ENCODE results near the gene GPER1. TPM values are rescaled to one million over a fixed set of nuclear protein-coding genes. Genes with fewer than 3 reads are reported as not detected.

GPER1 gene
- total and polyA plus RNA-seq, 4 donors: 2.9 to 23.1 (median 7.4) TPM

DNA sequence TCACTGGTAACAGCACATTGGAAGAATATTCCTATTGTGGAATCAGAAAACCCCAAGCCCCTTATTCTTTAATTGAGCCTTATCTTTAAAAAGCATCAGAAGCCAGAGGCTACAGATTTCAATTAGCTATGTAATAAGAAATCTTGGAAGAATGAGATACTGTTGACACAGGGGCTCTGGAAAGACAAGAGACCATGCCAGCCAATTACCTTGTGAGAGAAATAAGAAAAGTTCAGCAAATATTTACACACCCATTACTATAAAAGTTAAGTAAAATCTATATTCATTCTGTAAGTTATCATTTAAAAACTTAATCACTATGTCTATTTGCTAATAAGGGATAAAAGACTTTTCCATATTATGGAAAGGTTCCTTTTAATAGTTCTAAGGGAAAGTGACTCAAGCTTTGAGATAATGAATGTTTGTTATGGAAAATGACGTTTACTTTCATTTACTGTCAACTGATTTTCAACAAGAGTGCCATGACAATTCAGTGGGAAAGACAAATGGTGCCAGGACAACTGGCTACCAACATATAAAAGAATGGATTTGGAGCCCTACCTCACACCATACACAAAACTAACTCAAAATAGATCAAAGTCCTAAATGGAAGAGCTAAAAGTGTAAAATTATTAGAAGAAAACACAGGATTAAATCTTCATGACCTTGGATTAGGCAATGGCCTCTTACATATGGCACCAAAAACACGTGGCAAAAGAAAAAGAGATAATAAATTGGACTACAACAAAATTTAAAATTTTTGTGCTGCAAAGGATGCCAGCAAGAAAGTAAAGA is 43.8 kb downstream of the GPER1 start:
- Histone ChIP-seq H3K4me1 (ENCODE audit: control insufficient read depth in 4 of 4, insufficient read depth in 4 of 4, low read length in 3 of 4) (peaks cover 0 to 1% (median 0%) of the 10 kb centered on the region in 4 donors), H3K27ac (ENCODE audit: low read depth in 1 of 2, low read length in 2 of 2) (no peak overlapping the region), H3K9me3 (ENCODE audit: control insufficient read depth in 4 of 4, low read length in 3 of 4) (no peaks in the 10 kb centered on the region), H3K4me3 (ENCODE audit: low read depth in 1 of 3, low read length in 3 of 3) (no peak overlapping the region), H3K27me3 (ENCODE audit: control insufficient read depth in 4 of 4, insufficient read depth in 4 of 4, low read length in 3 of 4) (no peaks in the 10 kb centered on the region), H3K36me3 (ENCODE audit: control insufficient read depth in 4 of 4, insufficient read depth in 3 of 4, low read depth in 1 of 4, low read length in 3 of 4) (no peaks in the 10 kb centered on the region), H3K9ac (ENCODE audit: low read depth in 1 of 2, low read length in 2 of 2) (no peak overlapping the region)
- WGBS: 81% methylated on average over 2 of the region's 2 CpGs
- DNase-seq (ENCODE audit: low spot score): no peak
- TF ChIP-seq, protein P1, sequence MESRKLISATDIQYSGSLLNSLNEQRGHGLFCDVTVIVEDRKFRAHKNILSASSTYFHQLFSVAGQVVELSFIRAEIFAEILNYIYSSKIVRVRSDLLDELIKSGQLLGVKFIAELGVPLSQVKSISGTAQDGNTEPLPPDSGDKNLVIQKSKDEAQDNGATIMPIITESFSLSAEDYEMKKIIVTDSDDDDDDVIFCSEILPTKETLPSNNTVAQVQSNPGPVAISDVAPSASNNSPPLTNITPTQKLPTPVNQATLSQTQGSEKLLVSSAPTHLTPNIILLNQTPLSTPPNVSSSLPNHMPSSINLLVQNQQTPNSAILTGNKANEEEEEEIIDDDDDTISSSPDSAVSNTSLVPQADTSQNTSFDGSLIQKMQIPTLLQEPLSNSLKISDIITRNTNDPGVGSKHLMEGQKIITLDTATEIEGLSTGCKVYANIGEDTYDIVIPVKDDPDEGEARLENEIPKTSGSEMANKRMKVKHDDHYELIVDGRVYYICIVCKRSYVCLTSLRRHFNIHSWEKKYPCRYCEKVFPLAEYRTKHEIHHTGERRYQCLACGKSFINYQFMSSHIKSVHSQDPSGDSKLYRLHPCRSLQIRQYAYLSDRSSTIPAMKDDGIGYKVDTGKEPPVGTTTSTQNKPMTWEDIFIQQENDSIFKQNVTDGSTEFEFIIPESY (IDR thresholded peaks at IDR 0.05): no peak
- TF ChIP-seq, protein P2, sequence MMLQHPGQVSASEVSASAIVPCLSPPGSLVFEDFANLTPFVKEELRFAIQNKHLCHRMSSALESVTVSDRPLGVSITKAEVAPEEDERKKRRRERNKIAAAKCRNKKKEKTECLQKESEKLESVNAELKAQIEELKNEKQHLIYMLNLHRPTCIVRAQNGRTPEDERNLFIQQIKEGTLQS (IDR thresholded peaks at IDR 0.05): no peak
- no peak for TF ChIP-seq RXRA (IDR thresholded peaks at IDR 0.05)
- no peak for TF ChIP-seq RAD21 (IDR thresholded peaks at IDR 0.05)
- no peak for TF ChIP-seq YY1 (IDR thresholded peaks at IDR 0.05)
- no peak for TF ChIP-seq FOXA1 (IDR thresholded peaks at IDR 0.05)
- TF ChIP-seq, protein P3, sequence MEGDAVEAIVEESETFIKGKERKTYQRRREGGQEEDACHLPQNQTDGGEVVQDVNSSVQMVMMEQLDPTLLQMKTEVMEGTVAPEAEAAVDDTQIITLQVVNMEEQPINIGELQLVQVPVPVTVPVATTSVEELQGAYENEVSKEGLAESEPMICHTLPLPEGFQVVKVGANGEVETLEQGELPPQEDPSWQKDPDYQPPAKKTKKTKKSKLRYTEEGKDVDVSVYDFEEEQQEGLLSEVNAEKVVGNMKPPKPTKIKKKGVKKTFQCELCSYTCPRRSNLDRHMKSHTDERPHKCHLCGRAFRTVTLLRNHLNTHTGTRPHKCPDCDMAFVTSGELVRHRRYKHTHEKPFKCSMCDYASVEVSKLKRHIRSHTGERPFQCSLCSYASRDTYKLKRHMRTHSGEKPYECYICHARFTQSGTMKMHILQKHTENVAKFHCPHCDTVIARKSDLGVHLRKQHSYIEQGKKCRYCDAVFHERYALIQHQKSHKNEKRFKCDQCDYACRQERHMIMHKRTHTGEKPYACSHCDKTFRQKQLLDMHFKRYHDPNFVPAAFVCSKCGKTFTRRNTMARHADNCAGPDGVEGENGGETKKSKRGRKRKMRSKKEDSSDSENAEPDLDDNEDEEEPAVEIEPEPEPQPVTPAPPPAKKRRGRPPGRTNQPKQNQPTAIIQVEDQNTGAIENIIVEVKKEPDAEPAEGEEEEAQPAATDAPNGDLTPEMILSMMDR (IDR thresholded peaks at IDR 0.05; ENCODE audit: low read depth, low read length, missing input control): no peak
- TF ChIP-seq, protein P4, sequence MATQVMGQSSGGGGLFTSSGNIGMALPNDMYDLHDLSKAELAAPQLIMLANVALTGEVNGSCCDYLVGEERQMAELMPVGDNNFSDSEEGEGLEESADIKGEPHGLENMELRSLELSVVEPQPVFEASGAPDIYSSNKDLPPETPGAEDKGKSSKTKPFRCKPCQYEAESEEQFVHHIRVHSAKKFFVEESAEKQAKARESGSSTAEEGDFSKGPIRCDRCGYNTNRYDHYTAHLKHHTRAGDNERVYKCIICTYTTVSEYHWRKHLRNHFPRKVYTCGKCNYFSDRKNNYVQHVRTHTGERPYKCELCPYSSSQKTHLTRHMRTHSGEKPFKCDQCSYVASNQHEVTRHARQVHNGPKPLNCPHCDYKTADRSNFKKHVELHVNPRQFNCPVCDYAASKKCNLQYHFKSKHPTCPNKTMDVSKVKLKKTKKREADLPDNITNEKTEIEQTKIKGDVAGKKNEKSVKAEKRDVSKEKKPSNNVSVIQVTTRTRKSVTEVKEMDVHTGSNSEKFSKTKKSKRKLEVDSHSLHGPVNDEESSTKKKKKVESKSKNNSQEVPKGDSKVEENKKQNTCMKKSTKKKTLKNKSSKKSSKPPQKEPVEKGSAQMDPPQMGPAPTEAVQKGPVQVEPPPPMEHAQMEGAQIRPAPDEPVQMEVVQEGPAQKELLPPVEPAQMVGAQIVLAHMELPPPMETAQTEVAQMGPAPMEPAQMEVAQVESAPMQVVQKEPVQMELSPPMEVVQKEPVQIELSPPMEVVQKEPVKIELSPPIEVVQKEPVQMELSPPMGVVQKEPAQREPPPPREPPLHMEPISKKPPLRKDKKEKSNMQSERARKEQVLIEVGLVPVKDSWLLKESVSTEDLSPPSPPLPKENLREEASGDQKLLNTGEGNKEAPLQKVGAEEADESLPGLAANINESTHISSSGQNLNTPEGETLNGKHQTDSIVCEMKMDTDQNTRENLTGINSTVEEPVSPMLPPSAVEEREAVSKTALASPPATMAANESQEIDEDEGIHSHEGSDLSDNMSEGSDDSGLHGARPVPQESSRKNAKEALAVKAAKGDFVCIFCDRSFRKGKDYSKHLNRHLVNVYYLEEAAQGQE (IDR thresholded peaks at IDR 0.05): no peak
- TF ChIP-seq NR2F2 (IDR thresholded peaks at IDR 0.05): no peak
- TF ChIP-seq SP1 (IDR thresholded peaks at IDR 0.05): no peak
- TF ChIP-seq HNF4A (conservative IDR thresholded peaks at IDR 0.05): no peak
- TF ChIP-seq TAF1 (conservative IDR thresholded peaks at IDR 0.05): no peak
- TF ChIP-seq, protein P5, sequence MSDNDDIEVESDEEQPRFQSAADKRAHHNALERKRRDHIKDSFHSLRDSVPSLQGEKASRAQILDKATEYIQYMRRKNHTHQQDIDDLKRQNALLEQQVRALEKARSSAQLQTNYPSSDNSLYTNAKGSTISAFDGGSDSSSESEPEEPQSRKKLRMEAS (IDR thresholded peaks at IDR 0.05): no peak
- TF ChIP-seq HNF4G (IDR thresholded peaks at IDR 0.05): no peak
- TF ChIP-seq JUND (IDR thresholded peaks at IDR 0.05): no peak
- TF ChIP-seq EGR1 (IDR thresholded peaks at IDR 0.05; ENCODE audit: low read depth in 2 of 2): no peak
- no peak for TF ChIP-seq GABPA (IDR thresholded peaks at IDR 0.05 in 1 of 2, conservative IDR thresholded peaks at IDR 0.05 in 1 of 2)
- TF ChIP-seq FOXA2 (IDR thresholded peaks at IDR 0.05): no peak
